Ishikawa (cell line): Measurements from ENCODE around the gene CDH13.

Experiments
- CEBPB ChIP-seq: IDR thresholded peaks from 2 replicates; pipeline ENCODE4 v1.6.1; 2012
- CREB1 ChIP-seq: IDR thresholded peaks from 2 replicates; pipeline ENCODE4 v1.6.1; 2012; ENCODE audit warnings: low read depth
- EGR1 ChIP-seq: IDR thresholded peaks from 2 replicates; pipeline ENCODE4 v1.6.1; 2012
- EP300 ChIP-seq: IDR thresholded peaks from 2 replicates; pipeline ENCODE4 v1.6.1; 2012; ENCODE audit warnings: borderline replicate concordance
- FOXM1 ChIP-seq: IDR thresholded peaks from 2 replicates; pipeline ENCODE4 v1.6.1; 2012; ENCODE audit warnings: low read depth, borderline replicate concordance
- NFIC ChIP-seq: IDR thresholded peaks from 2 replicates; pipeline ENCODE4 v1.6.1; 2012
- RAD21 ChIP-seq: IDR thresholded peaks from 2 replicates; pipeline ENCODE4 v1.6.1; 2012; ENCODE audit warnings: low read depth
- REST ChIP-seq: IDR thresholded peaks from 2 replicates; pipeline ENCODE4 v1.6.1; 2012; ENCODE audit warnings: low read depth, mild to moderate bottlenecking
- TAF1 ChIP-seq: IDR thresholded peaks from 2 replicates; pipeline ENCODE4 v1.6.1; 2012; ENCODE audit warnings: low read depth, mild to moderate bottlenecking
- TCF12 ChIP-seq: IDR thresholded peaks from 2 replicates; pipeline ENCODE4 v1.6.1; 2012; ENCODE audit warnings: low read depth
- TEAD4 ChIP-seq: IDR thresholded peaks from 2 replicates; pipeline ENCODE4 v1.6.1; 2012
- YY1 ChIP-seq: IDR thresholded peaks from 2 replicates; pipeline ENCODE4 v1.6.1; 2012; ENCODE audit warnings: low read depth
- ZBTB7A ChIP-seq: IDR thresholded peaks from 2 replicates; pipeline ENCODE4 v1.6.1; 2012; ENCODE audit warnings: low read depth
- TF ChIP-seq, protein P1 (sequence below): IDR thresholded peaks from 2 replicates; pipeline ENCODE4 v1.6.1; 2012
- TF ChIP-seq, protein P2 (sequence below): IDR thresholded peaks from 2 replicates; pipeline ENCODE4 v1.6.1; 2012

The CDH13 gene

GRCh38 chr16:82895843-82896242 is 269.1 kb downstream of the CDH13 start:
- TF ChIP-seq EGR1, result no peak
- TF ChIP-seq, protein P1, sequence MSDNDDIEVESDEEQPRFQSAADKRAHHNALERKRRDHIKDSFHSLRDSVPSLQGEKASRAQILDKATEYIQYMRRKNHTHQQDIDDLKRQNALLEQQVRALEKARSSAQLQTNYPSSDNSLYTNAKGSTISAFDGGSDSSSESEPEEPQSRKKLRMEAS, result no peak
- no peak for TF ChIP-seq CREB1
- no peak for TF ChIP-seq NFIC
- no peak for TF ChIP-seq FOXM1
- no peak for TF ChIP-seq EP300
- TF ChIP-seq CEBPB, result no peak

GRCh38 chr16:82899006-82899405 is 272.2 kb downstream of the CDH13 start:
- no peak for TF ChIP-seq YY1
- TF ChIP-seq FOXM1, result no peak
- no peak for TF ChIP-seq RAD21
- no peak for TF ChIP-seq TCF12
- no peak for TF ChIP-seq REST
- no peak for TF ChIP-seq CEBPB
- no peak for TF ChIP-seq ZBTB7A
- TF ChIP-seq EGR1, result no peak
- TF ChIP-seq, protein P1, result no peak
- no peak for TF ChIP-seq CREB1
- no peak for TF ChIP-seq TEAD4

GRCh38 chr16:82899731-82900450 is 273.1 kb downstream of the CDH13 start:
- no peak for TF ChIP-seq YY1
- TF ChIP-seq EGR1, result no peak
- TF ChIP-seq RAD21, result no peak

GRCh38 chr16:82900559-82900958 is 273.8 kb downstream of the CDH13 start:
- no peak for TF ChIP-seq TEAD4
- TF ChIP-seq YY1, result no peak
- TF ChIP-seq, protein P2, sequence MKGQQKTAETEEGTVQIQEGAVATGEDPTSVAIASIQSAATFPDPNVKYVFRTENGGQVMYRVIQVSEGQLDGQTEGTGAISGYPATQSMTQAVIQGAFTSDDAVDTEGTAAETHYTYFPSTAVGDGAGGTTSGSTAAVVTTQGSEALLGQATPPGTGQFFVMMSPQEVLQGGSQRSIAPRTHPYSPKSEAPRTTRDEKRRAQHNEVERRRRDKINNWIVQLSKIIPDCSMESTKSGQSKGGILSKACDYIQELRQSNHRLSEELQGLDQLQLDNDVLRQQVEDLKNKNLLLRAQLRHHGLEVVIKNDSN, result no peak
- TF ChIP-seq, protein P1, result no peak
- TF ChIP-seq TCF12, result no peak
- no peak for TF ChIP-seq REST
- TF ChIP-seq FOXM1, result no peak
- no peak for TF ChIP-seq NFIC
- TF ChIP-seq ZBTB7A, result no peak
- TF ChIP-seq CEBPB, result no peak
- no peak for TF ChIP-seq EP300
- no peak for TF ChIP-seq CREB1
- TF ChIP-seq RAD21, result no peak
- TF ChIP-seq EGR1, result no peak
- TF ChIP-seq TAF1, result no peak

GRCh38 chr16:82911925-82912324 is 285.2 kb downstream of the CDH13 start:
- TF ChIP-seq, protein P1, result no peak
- no peak for TF ChIP-seq FOXM1
- TF ChIP-seq REST, result no peak
- TF ChIP-seq CREB1, result no peak
- no peak for TF ChIP-seq TAF1
- TF ChIP-seq ZBTB7A, result no peak
- no peak for TF ChIP-seq TEAD4
- no peak for TF ChIP-seq CEBPB
- no peak for TF ChIP-seq NFIC
- no peak for TF ChIP-seq TCF12
- no peak for TF ChIP-seq RAD21
- TF ChIP-seq, protein P2, result no peak
- TF ChIP-seq EGR1, result no peak
